HL-60/S4 treated with retinoic acid at 250 ng/mL for 4 days and 3 days (cell line): ENCODE results near the gene BGLAP.

Experiments
- in situ Hi-C: fragments of 300-500 bp; cut with MboI; formaldehyde crosslinking; loops from 2 replicates; pipeline ENCODE4 v1.7.0; 2022; ENCODE audit warnings: low sequenced_read_pairs

The BGLAP gene

GRCh38 chr1:156253634-156254033 is 11.7 kb downstream of the BGLAP start:
- in situ Hi-C loops = no loop called here

- in situ Hi-C loops = no loop called here
Measured at GRCh38 chr1:156257711-156258110, 15.7 kb downstream of the BGLAP start.

- in situ Hi-C loops = no loop called here
Measured at GRCh38 chr1:156258859-156259258, 16.9 kb downstream of the BGLAP start.

GRCh38 chr1:156259805-156260204 is 17.8 kb downstream of the BGLAP start:
- in situ Hi-C loops = no loop called here

GRCh38 chr1:156260896-156261295 is 18.9 kb downstream of the BGLAP start:
- in situ Hi-C loops = no loop called here

GRCh38 chr1:156262461-156263287 is 20.7 kb downstream of the BGLAP start:
- in situ Hi-C loops = no loop called here

GRCh38 chr1:156263288-156263655 is 21.3 kb downstream of the BGLAP start:
- in situ Hi-C loops = no loop called here

- in situ Hi-C loops = no loop called here
Measured at GRCh38 chr1:156266051-156266450, 24.1 kb downstream of the BGLAP start.

GRCh38 chr1:156268336-156268735 is 26.4 kb downstream of the BGLAP start:
- in situ Hi-C loops = no loop called here

- in situ Hi-C loops = no loop called here
Measured at GRCh38 chr1:156270314-156270713, 28.3 kb downstream of the BGLAP start.

- in situ Hi-C loops = no loop called here
Measured at GRCh38 chr1:156276532-156276931, 34.5 kb downstream of the BGLAP start.

GRCh38 chr1:156276966-156277381 is 35.0 kb downstream of the BGLAP start:
- in situ Hi-C loops = no loop called here

- in situ Hi-C loops = no loop called here
Measured at GRCh38 chr1:156279837-156280236, 37.9 kb downstream of the BGLAP start.

- in situ Hi-C loops = no loop called here
Measured at GRCh38 chr1:156281281-156281680, 39.3 kb downstream of the BGLAP start.

- in situ Hi-C loops = no loop called here
Measured at GRCh38 chr1:156281693-156282478, 39.9 kb downstream of the BGLAP start.

GRCh38 chr1:156282479-156283222 is 40.7 kb downstream of the BGLAP start, which contains the start of gene SMG5:
SMG5 (minus strand) TSS chr1:156282825; CDS start chr1:156282680, 145 bp downstream.
- in situ Hi-C loops = no loop called here

- in situ Hi-C loops = no loop called here
Measured at GRCh38 chr1:156283521-156283920, 41.5 kb downstream of the BGLAP start.

- in situ Hi-C loops = no loop called here
Measured at GRCh38 chr1:156284112-156284511, 42.1 kb downstream of the BGLAP start, which contains the start of gene TMEM79. TMEM79 (plus strand) TSS chr1:156284325; CDS start chr1:156285227, 902 bp downstream.

GRCh38 chr1:156284757-156285156 is 42.8 kb downstream of the BGLAP start:
- in situ Hi-C loops = no loop called here

GRCh38 chr1:156285437-156285836 is 43.5 kb downstream of the BGLAP start:
- in situ Hi-C loops = no loop called here

GRCh38 chr1:156286061-156286460 is 44.1 kb downstream of the BGLAP start:
- in situ Hi-C loops = no loop called here
